Mesothelial cell of epicardium (in vitro differentiated cells): Measurements from ENCODE around the gene FRMD4A. TPM values are rescaled to one million over a fixed set of nuclear protein-coding genes. Genes with fewer than 3 reads are reported as not detected.

Experiments used
- DNase-seq, 2 experiments: peaks; one replicate each; pipeline ENCODE4 v3.0.0; 2021; ENCODE audit warnings: low spot score in 2 of 2; ENCODE audit not compliant: unreplicated experiment in 2 of 2
- H3K27ac Mint-ChIP-seq: 2 replicates; pipeline ENCODE4 v1.8.0; 2021; ENCODE audit warnings: mixed read lengths
- H3K27me3 Mint-ChIP-seq: 2 replicates; pipeline ENCODE4 v1.8.0; 2021; ENCODE audit warnings: low read depth, mixed read lengths
- H3K36me3 Mint-ChIP-seq: 2 replicates; pipeline ENCODE4 v1.8.0; 2021; ENCODE audit warnings: mixed read lengths
- H3K4me1 Mint-ChIP-seq: 2 replicates; pipeline ENCODE4 v1.8.0; 2021; ENCODE audit warnings: mixed read lengths
- H3K4me3 Mint-ChIP-seq: 2 replicates; pipeline ENCODE4 v1.8.0; 2021; ENCODE audit warnings: mild to moderate bottlenecking, moderate library complexity, mixed read lengths
- H3K9me3 Mint-ChIP-seq: 2 replicates; pipeline ENCODE4 v1.8.0; 2021; ENCODE audit warnings: mixed read lengths
- CTCF ChIP-seq: fragments of 200-600 bp; sonication (generic); IDR thresholded peaks from one replicate; pipeline ENCODE4 v1.5.0; 2021; ENCODE audit warnings: antibody characterized with exemption; ENCODE audit not compliant: unreplicated experiment
- total RNA-seq: library from RNA; stranded (reverse); gene quantifications from 3 replicates; pipeline ENCODE4 v1.2.1, GENCODE V29; 2021

Gene FRMD4A
- total RNA-seq, 1 donor from 2014 or later: 45.0 TPM

- DNase-seq: no peak
- Mint-ChIP-seq H3K36me3 (peaks cover 27% of the 10 kb centered on the region), H3K9me3 (no peaks in the 10 kb centered on the region), H3K27ac (no peak overlapping the region), H3K27me3 (no peaks in the 10 kb centered on the region), H3K4me3 (no peak overlapping the region), H3K4me1 (peaks cover 18% of the 10 kb centered on the region)
- TF ChIP-seq CTCF: no peak
These were observed 597.7 kb downstream of the FRMD4A start for GRCh38 chr10:13733071-13733470.

- Mint-ChIP-seq H3K27ac (no peak overlapping the region), H3K9me3 (no peaks in the 10 kb centered on the region), H3K36me3 (peaks cover 30% of the 10 kb centered on the region), H3K27me3 (no peaks in the 10 kb centered on the region), H3K4me3 (no peak overlapping the region), H3K4me1 (peaks cover 18% of the 10 kb centered on the region)
- no peak for DNase-seq
- TF ChIP-seq CTCF: no peak
These were observed 598.3 kb downstream of the FRMD4A start for GRCh38 chr10:13732465-13732881.

GRCh38 chr10:13731799-13732198 is 598.9 kb downstream of the FRMD4A start:
- H3K4me1 Mint-ChIP-seq: peaks cover 18% of the 10 kb centered on the region
- peaks cover 26% of the 10 kb centered on the region for H3K36me3 Mint-ChIP-seq
- H3K27ac Mint-ChIP-seq: no peak overlapping the region

DNA sequence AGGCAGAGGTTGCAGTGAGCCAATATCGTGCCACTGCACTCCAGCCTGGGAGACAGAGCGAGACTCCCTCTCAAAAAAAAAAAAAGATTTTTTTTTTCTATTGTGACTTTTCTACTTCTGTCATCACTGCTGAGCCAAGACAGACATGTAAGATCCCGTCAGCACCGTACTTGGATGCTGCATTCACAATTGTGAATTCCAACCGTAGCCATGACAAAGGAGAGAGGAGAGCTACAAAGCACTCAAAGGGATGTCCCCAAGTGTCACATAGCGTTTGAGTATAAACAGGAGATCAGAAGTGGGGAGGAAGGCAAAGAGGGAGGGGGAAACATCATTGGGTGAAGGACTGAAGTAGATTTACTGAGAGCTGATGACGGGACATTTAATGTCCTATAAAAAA is 599.8 kb downstream of the FRMD4A start:
- peaks cover 18% of the 10 kb centered on the region for H3K4me1 Mint-ChIP-seq
- no peak overlapping the region for H3K4me3 Mint-ChIP-seq
- H3K27me3 Mint-ChIP-seq: no peaks in the 10 kb centered on the region
- no peak for TF ChIP-seq CTCF
- H3K36me3 Mint-ChIP-seq: peaks cover 24% of the 10 kb centered on the region
- H3K27ac Mint-ChIP-seq: no peak overlapping the region
- no peak for DNase-seq
- H3K9me3 Mint-ChIP-seq: no peaks in the 10 kb centered on the region

More at GRCh38 chr10:13731799-13732198, 598.9 kb downstream of the FRMD4A start:
- H3K9me3 Mint-ChIP-seq: no peaks in the 10 kb centered on the region
- no peak for DNase-seq
- no peaks in the 10 kb centered on the region for H3K27me3 Mint-ChIP-seq
- H3K4me3 Mint-ChIP-seq: no peak overlapping the region
- TF ChIP-seq CTCF: no peak

DNA sequence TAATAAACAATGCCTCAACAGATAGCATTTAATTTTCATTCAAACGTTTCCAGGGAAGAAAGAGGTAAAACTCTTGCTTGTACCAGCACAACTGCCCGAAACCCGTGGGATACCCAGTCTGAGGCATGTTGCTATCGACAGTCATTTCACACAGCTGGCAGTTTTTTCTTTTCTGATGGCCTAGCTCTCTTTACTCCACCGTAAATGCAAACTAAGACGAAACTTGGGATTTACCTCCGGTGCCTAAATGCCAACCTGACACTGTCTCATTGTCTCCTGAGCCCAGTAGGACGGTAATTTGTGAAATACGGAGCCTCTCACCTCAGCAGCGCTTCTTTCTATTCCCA is 600.4 kb downstream of the FRMD4A start:
- no peak for DNase-seq
- Mint-ChIP-seq H3K27ac (peak overlapping the region; percentile 80), H3K9me3 (no peaks in the 10 kb centered on the region), H3K4me3 (no peak overlapping the region), H3K4me1 (peaks cover 18% of the 10 kb centered on the region), H3K27me3 (no peaks in the 10 kb centered on the region), H3K36me3 (peaks cover 21% of the 10 kb centered on the region)
- TF ChIP-seq CTCF: no peak
